DMS153 (cell line): ENCODE data around the gene KIAA0232.
"Not testable (repeated sequence)": the region's sequence is repeated elsewhere in the genome, so short reads cannot be mapped to it uniquely, and the experiment has no call there.

Experiments
- DNase-seq: peaks from one replicate; lab custom pipeline; 2025; lab: John Stamatoyannopoulos, UW

KIAA0232 gene

DNA sequence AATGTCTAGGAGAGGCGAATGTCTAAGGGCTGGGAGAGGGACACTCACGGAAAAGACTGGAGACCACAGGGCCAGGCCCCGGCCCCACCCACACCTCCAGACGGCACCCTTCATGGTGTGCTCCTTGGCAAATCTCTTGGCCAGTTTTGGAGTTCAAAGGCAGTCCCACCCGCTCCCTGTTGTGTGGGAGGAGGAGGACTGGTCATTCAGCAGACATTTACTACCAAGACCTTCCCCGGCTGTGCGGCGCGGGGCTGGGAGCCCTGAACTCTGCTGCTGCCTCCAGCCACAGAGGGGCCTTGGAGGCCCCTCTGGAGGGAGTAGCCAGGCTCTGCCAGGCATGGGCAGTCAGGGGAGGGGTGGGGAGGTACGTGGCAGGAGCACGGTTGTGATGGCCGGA lies 118.4 kb downstream of the KIAA0232 start:
- no peak for DNase-seq

DNA sequence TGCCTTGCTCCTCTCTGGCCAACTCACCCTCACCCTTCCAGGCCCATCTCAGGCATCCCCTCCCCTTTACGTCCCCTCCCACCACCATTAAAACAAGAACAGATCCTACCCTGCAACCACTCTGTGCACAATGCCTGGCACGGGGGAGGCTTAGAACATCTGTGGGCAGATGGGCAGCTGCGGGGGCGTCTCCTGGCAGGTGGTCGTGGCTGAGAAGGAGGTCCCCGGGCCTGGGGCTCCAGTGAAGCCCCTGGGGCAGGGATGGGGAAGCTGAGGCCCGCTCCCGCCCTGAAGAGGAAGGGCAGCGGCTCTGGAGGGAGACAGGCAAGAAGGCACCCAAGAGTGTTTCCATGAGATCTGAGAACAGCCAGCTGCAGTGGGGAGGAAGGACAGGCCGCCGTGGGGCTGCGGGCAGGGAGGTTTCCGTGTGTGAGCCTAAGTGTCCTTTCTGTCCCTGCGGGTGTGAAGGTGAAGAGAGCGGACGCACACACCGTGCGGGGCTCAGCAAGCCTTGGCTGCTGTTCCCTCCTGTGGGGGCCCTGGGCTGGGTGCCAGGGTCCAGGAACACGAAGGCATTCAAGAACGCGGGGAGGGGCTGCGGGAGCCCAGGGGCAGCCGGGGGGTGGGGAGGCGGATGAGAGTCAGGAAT lies 119.3 kb downstream of the KIAA0232 start:
- DNase-seq, result no peak

DNA sequence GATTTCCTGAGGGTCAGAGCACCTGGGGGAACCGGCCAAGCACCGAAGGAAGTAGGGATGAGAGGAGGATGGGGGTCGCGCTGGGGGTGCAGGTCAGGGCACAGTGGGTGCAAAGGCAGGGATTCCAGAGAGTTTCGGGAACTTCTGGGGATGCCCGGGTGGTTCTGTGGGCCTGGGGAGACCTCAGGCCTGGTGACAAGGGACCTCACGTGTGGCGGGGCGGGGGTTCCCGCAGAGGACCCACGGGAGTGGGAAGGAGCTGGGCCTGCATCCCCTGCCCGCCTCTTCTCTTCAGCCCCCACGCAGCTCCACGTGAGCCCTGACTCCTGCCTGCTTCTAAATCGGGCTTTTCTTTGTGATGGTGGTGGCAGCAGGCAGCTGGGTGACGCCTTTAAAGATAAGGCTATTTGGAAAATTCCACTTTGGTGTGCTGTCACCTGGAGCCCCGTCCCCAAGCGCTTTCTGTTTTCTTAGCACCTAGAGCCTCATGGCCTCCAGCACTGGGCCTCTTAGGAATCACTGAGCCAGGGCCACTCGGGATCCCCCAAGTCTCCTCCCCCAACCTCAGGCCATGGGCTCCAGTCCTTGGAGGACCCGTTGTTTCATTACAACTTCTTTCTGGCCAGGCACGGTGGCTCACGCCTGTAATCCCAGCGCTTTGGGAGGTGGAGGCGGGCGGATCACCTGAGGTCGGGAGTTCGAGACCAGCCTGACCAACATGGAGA lies 120.0 kb downstream of the KIAA0232 start:
- no peak for DNase-seq

DNA sequence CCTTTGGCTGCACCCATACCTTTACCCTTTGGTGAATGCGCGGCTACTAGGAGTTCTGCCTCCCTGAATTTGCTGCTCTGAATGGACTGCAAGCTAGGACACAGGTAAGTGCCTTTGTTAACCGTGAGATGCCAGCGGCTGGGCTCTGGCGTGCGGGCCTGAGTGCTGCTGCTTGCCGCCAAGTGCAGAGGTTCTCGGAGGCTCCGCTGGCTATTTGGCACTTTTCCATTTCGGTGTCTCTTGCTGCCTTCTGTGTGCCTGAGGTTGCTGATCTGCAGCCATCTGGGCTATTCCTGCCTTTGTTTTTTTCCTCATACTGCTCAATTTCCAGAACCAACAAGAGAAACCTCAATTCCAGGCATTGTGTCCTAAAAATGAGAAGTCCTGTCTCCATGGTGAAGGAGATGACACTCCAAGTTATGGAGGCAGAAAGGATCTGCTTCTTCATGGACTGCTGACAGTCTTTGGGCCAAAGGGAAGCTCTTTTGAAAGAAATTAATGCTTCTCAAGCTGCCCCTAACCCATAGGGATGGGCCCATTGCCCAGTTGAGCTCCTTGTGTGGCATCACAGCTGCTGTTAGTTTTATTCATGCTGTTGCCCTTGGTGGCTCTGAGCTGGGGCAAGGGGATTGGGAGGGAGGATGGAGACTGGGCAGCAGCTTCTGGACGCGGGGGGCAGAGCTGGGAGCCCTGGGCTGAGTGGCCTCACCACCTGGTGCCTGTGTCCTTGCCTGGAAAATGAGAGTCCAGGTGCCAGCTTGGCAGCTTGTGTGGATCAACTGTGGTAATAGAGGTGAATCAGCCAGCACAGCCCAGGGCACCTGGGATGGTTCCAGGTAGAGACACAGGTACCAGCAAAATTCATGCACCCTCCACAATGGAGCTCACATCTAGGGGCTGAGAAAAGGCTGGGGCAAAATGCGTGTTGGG lies 123.3 kb downstream of the KIAA0232 start:
- DNase-seq, result no peak

DNA sequence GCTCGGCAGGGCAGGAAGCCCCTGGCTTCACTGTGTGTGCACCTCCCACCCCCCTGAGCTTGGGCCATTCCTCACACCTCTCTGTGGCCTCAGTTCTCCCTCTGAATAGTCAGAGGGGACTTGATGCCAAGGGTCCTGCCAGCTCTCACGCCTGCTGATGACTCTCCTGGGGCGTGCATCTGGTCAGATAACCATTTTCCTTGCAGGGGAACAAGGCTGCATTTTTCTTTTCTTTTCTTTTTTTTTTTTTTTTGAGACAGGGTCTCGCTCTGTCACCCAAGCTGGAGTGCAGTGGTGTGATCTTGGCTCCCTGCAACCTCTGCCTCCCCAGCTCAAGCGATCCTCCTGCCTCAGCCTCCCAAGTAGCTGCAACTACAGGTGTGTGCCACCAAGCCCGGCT lies 124.0 kb downstream of the KIAA0232 start:
- not testable (repeated sequence) for DNase-seq

DNA sequence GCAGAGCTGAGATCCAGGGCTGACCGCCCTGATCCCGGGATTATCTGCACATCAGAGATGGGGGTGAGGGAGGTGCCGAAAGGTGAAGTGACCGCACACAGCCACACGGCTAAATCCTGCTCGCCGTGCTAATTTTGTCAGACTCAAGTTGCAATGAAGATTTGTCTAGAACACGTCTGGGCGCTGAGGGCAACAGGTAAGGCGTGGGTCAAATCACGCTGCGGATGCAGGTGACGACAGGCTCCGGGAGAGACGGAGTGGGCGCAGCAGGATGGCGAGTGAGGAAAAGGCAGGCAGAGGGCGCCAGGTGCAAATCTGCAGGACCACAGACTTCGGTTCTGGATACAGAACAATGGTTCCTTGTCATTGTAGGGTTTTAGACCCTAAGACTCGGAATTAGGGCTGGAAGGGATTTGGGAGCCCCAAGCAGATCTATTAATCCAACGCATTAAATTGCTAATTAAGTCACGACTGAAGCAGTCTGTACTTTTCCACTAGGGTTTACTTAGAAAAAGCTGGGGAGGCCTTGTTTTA lies 125.2 kb downstream of the KIAA0232 start:
- DNase-seq, result no peak

DNA sequence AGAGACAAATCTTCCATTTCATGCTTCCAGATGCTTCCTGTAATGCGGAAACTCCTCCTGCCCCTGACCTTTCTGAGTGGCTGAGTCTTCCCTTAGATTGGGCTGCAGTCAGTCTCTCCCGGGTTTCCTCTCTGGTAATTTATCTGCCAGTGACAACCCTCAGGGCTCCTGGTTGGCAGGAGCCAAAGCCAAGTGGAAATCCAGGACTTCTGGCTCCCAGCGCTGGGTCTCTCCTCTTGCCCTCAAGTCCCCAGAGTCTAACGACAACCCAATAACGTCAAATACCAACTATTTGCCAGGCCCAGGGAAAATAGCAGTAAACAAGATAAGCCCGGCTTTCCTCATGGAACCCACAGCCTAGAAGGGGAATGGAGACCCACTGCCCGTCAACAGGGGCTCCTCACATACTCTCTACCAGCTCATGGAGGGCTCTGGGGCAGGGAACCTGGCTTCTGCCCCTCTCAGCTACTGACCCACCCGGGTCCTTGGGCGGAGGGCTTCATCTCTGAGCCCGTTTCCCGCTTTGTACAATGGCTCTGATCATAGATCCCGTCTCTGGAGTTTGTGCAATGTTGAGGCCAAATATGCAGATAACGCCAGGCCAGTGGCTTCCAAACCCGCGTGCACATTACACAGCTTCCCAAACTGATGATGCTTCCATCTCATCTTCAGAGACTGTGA lies 126.0 kb downstream of the KIAA0232 start:
- peak; percentile 21 for DNase-seq

DNA sequence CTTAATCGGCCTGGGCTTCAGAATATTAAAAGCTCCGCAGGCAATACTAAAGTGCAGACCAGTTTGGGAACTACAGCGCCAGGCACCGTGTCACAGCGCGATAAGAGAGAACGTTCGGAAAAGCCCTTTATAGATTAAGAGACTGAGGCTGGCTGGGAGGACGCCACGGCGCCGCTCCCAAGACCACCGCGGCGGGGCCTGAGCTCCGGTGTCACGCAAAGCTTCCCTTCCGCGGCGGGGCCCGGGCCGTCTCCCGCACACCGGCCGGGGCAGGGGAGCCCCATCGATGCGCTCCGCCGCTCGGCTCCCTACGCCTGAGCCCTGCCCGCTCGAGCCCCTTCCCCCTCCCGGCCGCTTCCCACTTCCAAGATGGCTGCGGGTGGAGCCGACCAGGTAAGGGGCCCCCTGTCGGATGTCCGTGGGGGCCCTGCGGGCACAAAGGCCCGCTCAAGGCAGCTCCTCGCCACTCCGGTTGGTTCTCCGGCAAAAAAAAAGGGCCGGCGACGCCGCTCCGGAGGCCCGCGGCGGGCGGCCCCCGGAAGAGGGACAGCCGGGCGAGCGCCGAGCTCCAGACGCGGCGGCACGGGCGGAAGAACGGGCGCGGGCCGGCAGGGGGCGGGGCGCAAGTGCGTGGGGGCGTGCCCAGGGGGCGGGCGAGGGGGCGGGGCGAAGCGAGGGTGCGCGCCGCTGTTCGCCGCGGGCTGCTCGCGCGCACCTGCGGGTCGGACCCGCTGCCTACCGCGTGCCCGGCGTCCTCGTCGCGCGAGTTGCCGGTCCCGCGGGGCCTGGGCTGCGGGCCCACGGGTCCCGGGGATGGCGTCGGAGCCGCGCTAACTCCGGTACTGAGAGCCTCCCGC lies 126.8 kb downstream of the KIAA0232 start, which contains the start of gene TBC1D14:
TSS of gene TBC1D14 (plus strand) at position 714 of the 857 bp plus-strand sequence. CDS start 13,564 bp downstream, outside the sequence.
- DNase-seq, result no peak

DNA sequence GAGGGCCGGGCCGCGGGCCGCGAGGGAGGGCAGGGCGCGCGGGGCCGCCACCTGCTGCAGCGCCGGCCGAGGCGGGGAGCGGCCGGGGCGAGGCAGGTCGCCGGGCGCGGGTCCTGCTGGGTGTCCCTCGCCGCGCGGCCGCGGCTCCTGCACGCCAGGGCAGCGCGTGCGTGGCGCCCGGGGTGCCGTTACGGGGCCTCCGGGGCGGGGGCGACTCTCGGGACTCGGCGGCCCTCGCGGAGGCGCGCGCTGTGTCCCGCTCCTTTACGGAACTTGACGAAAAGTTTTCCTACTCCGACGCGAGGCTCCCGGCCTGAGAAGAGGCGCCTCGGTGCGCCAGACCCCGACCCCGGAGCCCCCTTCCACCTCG lies 127.4 kb downstream of the KIAA0232 start:
- no peak for DNase-seq

DNA sequence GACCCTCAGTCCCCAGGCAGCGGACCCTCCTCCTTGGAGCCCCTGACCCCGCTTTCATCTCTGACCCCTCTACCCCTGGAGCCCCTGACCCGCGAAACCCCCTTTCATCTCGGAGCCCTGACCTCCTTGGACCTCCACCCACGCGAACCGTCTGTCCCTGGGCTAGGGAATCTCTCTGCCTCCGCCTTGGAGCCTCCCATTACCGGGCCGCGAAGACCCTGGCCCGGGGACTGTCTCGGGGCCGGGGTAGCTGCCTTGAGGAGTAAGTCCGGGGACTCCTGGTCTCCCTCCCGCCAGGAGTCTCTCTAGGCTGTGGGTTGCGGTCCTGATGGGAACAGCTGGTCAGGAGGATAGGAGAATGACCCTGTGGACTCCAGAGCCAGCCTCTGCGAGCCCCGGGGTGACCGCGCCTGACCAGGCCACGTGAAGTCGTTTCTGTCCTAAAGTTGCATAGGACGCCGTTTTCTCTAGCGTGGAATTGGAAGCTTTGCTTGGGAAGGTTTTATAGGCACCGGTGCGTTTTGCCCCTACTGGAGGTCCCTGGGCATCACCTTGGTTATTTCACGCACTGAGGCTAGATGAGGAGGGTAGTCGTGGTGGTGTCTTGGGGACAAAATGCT lies 127.9 kb downstream of the KIAA0232 start:
- no peak for DNase-seq

DNA sequence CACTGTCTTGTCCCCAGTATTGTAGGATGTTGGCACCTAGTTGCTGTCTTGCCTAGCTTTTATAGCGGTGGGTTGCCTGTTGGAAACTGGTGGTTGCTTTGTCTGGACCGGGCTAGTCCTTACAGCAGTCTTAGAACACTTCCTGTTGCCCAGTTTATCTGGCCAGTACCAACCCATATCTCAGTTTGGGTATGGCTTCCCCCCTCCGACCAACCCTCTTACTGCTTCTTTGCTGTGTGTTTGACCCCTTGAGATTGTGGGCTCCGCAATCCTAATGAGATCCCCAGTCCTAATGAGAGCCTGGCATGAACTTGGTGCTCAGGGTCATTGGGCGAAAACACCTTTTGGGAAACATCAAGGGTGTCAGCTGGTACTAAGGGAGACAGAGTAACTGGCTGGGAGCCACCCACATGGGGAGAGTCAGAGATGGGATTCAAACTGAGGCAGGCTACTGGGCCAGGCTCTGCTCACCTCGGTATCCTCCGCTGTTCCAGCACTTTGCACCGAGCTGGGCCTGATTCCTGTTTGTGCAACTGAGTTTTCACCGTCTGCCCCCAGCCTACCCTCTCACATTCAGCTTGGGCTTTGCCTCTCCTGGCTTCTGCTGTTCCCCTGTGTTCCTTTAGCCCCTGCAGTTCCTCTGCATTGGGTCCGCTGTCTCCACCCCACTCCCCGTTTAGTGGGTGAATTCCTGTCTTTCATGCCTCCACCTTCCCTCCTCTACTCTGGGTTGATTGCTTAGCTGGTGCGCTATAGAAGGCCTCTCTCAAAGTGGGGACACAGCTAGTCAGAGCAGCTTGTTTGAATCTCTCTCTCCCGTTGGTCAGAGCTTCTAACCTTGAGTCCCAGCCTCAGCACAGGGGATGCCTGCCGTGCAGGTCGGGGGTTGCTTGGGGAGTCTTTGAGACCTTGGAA lies 128.7 kb downstream of the KIAA0232 start:
- no peak for DNase-seq

DNA sequence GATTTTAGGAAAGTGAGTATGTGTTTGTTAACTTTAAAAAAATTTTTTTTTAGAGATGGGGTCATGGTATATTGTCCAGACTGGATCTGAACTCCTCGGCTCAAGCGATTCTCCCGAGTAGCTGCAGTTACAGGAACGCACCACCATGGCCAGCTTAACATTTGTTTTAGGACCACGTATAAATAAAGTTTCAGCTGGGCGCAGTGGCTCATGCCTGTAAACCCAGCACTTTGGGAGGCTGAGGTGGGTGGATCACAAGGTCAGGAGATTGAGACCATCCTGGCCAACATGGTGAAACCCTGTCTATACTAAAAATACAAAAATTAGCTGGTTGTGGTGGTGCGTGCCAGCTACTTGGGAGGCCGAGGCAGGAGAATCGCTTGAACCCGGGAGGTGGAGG lies 129.4 kb downstream of the KIAA0232 start:
- DNase-seq, result not testable (repeated sequence)

DNA sequence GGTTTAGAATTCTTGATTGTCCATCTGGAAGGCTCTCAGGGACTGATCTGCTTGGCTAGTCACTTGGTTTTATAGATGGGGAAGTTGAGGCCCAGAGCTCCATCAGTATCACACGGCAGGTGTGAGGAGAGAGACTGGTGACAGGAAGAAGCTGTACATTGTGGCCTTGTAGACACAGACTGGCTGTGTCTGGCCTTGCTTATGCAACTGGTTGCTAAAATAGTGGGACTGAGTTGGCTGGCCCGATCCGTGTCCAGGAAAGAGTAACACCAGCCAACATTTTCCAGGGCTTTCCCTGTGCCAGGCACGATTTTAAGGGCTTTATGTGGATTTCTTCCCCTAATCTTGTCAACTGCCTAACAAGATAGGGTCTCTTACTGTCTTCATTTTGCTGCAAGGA lies 129.9 kb downstream of the KIAA0232 start:
- DNase-seq, result no peak

DNA sequence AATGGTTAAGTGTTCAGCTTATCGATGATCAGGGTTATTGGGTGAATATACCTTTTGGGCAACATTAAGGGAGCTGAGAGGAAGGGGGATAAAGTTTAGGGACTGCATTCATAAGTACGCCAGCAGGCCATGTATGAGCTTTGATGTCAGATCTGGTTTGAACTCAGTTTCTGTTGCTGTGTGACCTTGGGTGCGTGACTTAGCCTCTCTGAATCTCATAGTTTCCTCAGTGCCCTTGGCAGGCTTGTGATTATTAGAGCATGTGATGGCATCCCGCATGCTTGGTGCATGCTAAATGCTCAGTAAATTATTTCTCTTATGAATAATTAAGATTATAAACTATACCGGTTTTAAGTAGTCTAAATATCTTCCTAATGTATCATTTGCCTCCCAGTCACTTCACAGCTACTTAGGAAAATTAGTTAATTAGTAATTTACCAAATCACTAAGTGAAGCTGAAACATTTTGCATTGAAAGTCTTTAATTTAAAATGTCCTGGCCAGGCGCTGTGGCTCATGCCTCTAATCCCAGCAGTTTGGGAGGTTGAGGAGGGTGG lies 130.9 kb downstream of the KIAA0232 start:
- DNase-seq, result no peak

DNA sequence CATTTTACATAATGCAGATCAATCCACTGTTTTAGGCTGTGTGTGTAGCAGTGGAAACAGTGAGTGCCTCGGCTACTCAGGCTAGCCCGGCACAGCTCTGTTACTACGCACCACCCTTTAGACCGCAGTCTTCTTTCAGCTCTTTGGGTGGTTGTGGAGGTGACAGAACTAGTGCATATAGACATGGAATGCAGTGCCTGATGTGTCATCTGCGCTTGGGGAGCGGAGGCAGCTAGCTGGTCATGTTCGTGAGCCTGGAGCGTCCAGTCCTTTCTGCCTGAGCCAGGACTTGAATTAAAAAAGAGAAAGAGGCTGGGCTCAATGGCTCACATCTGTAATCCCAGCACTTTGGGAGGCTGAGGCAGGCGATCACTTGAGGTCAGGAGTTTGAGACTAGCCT lies 131.9 kb downstream of the KIAA0232 start:
- DNase-seq, result no peak

DNA sequence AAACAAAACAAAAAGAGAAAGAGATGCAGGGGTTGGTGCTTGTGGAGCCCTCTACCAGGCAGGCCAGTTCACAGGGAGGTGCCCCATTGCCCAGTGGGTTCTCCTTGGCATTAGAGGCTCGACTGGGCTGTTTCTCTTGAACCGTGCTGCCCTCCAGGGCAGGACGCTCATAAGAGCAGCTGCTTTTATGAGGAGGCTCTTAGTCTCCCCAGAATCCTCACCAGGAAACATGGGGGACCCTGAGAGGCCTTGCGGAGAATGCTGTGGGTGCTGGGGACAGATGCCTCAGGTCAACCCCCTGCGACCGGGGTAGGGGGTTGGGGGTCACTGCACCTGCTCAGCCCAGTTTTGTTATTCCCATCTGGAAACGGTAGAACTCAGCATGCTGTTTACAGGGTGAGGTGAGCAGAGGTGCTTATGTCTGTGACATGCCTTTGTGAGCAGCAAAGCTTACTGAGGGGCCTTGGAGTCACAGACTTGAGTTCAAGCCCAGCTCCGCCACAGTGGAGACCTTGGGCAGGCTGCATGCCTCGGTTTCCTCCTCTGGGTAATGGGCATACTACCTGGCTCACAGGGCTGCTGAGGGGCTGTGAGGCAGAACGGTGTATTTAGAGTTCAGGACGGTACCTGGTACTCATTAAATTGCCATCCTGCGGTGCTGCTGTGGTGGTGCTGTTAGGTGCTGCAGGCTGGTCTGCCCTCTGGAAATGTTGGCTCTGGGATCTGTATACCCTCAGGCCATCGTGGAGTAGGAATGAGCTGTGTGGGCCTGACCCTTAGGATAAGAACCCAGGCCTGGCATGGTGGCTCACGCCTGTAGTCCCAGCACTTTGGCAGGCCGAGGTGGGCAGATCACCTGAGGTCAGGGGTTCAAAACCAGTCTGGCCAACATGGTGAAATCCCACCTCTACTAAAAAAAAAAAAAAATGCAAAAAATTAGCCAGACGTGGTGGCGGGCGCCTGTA lies 132.8 kb downstream of the KIAA0232 start:
- no peak for DNase-seq

DNA sequence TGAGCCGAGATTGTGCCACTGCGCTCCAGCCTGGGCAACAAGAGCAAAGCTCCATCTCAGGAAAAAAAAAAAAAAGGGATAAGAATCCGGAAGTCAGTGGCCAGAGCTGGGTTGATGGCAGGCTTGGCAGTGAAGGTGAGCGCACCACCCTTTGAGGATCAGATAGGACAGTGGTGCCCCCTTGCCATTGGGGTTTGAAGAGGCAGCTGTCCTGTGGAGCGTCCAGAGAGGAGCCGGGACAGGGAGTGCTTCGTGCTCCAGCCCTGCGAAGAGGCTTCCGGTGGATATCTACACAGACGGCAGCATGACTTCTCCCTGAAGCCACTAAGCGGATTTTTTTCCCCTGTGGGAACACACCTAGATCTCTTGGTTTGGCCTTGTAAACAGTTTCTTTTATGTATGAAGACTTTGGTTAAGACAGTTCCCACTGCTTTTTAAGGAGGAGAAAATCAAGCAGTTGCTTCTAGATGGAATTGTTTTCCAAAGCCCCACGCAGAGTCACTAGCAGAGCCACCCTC lies 133.6 kb downstream of the KIAA0232 start:
- no peak for DNase-seq
